Activated CD8-positive, alpha-beta memory T cell treated with anti-CD3 and anti-CD28 coated beads, Interleukin-2, amount 50 U/mL, for 1 hour (primary cell): Measurements from ENCODE around the gene PAGR1.

Experiments
- DNase-seq: peaks from one replicate; pipeline ENCODE4 v3.0.0-alpha.2; 2020; ENCODE audit errors: extremely low read depth

PAGR1 gene

GRCh38 chr16:29837841-29838240 is 21.9 kb downstream of the PAGR1 start:
- no peak for DNase-seq

GRCh38 chr16:29839822-29840221 is 23.9 kb downstream of the PAGR1 start:
- DNase-seq: no peak

GRCh38 chr16:29840240-29840639 is 24.3 kb downstream of the PAGR1 start:
- DNase-seq: no peak

- no peak for DNase-seq
Observed at GRCh38 chr16:29841631-29842030, 25.7 kb downstream of the PAGR1 start.

GRCh38 chr16:29842732-29843346 is 26.9 kb downstream of the PAGR1 start:
- no peak for DNase-seq

- DNase-seq: no peak
Observed at GRCh38 chr16:29843931-29844330, 28.0 kb downstream of the PAGR1 start.

GRCh38 chr16:29844575-29845331 is 28.8 kb downstream of the PAGR1 start:
- DNase-seq: no peak

GRCh38 chr16:29845656-29846055 is 29.7 kb downstream of the PAGR1 start:
- DNase-seq: no peak

- peak; percentile 48 for DNase-seq
Observed at GRCh38 chr16:29848420-29849297, 32.7 kb downstream of the PAGR1 start.

- no peak for DNase-seq
Observed at GRCh38 chr16:29849505-29849904, 33.6 kb downstream of the PAGR1 start.

GRCh38 chr16:29850998-29851397 is 35.0 kb downstream of the PAGR1 start:
- DNase-seq: no peak

- DNase-seq: no peak
Observed at GRCh38 chr16:29852654-29853053, 36.7 kb downstream of the PAGR1 start.

GRCh38 chr16:29854520-29855100 is 38.7 kb downstream of the PAGR1 start:
- DNase-seq: no peak

GRCh38 chr16:29857133-29857760 is 41.3 kb downstream of the PAGR1 start:
- no peak for DNase-seq

- DNase-seq: no peak
Observed at GRCh38 chr16:29858149-29858849, 42.3 kb downstream of the PAGR1 start.

GRCh38 chr16:29858974-29859373 is 43.0 kb downstream of the PAGR1 start:
- no peak for DNase-seq

GRCh38 chr16:29860218-29860617 is 44.3 kb downstream of the PAGR1 start:
- no peak for DNase-seq

GRCh38 chr16:29862383-29862883 is 46.5 kb downstream of the PAGR1 start:
- no peak for DNase-seq

- peak; percentile 78 for DNase-seq
Observed at GRCh38 chr16:29862884-29863668, 47.1 kb downstream of the PAGR1 start, which contains the start of gene CDIPT. CDIPT (minus strand) TSS chr16:29863226; CDS start chr16:29862857, 369 bp downstream.

- DNase-seq: no peak
Observed at GRCh38 chr16:29863669-29863984, 47.7 kb downstream of the PAGR1 start.
